GM19463 (cell line): ENCODE results near the gene SLC35E3.
"Not testable (repeated sequence)": the region's sequence is repeated elsewhere in the genome, so short reads cannot be mapped to it uniquely, and the experiment has no call there.

ENCODE experiments used
- ATAC-seq: cut with Tn5 transposase; IDR thresholded peaks from one replicate; pipeline ENCODE4 v1.9.1; 2021; ENCODE audit warnings: mild to moderate bottlenecking, moderate library complexity; ENCODE audit not compliant: unreplicated experiment

SLC35E3 gene

GRCh38 chr12:68793436-68793835 lies 47.5 kb downstream of the SLC35E3 start:
- ATAC-seq: no peak

- ATAC-seq: no peak
Observed at GRCh38 chr12:68793975-68794652, 48.1 kb downstream of the SLC35E3 start.

GRCh38 chr12:68794653-68795251 lies 48.8 kb downstream of the SLC35E3 start:
- ATAC-seq: no peak

GRCh38 chr12:68796399-68796798 lies 50.4 kb downstream of the SLC35E3 start:
- ATAC-seq: no peak

GRCh38 chr12:68798882-68799234 lies 52.9 kb downstream of the SLC35E3 start:
- ATAC-seq: no peak

- ATAC-seq: no peak
Observed at GRCh38 chr12:68800294-68800693, 54.3 kb downstream of the SLC35E3 start.

- ATAC-seq: not testable (repeated sequence)
Observed at GRCh38 chr12:68801124-68801523, 55.1 kb downstream of the SLC35E3 start.

- not testable (repeated sequence) for ATAC-seq
Observed at GRCh38 chr12:68802372-68802745, 56.4 kb downstream of the SLC35E3 start.

GRCh38 chr12:68802911-68803651 lies 57.1 kb downstream of the SLC35E3 start:
- ATAC-seq: not testable (repeated sequence)

GRCh38 chr12:68803948-68804656 lies 58.1 kb downstream of the SLC35E3 start:
- no peak for ATAC-seq

- ATAC-seq: no peak
Observed at GRCh38 chr12:68804657-68805591, 58.9 kb downstream of the SLC35E3 start.

GRCh38 chr12:68805592-68806120 lies 59.7 kb downstream of the SLC35E3 start:
- ATAC-seq: no peak

- ATAC-seq: no peak
Observed at GRCh38 chr12:68806488-68807237, 60.7 kb downstream of the SLC35E3 start.

- ATAC-seq: not testable (repeated sequence)
Observed at GRCh38 chr12:68807274-68807575, 61.2 kb downstream of the SLC35E3 start.

GRCh38 chr12:68807576-68808387 lies 61.8 kb downstream of the SLC35E3 start, which contains the start of gene MDM2:
Gene MDM2, plus strand, starts transcription at chr12:68808177. Its CDS starts 301 bp downstream, at chr12:68808478.
- ATAC-seq: peak; percentile 67

GRCh38 chr12:68808388-68809189 lies 62.6 kb downstream of the SLC35E3 start:
- peak; percentile 52 for ATAC-seq

- no peak for ATAC-seq
Observed at GRCh38 chr12:68809190-68810026, 63.4 kb downstream of the SLC35E3 start.
